GM18498 (cell line): ENCODE data around the gene ZNF567.
A peak's percentile ranks its signal among the peaks of the same experiment; 100 is the strongest.
"Not testable (repeated sequence)": the region's sequence is repeated elsewhere in the genome, so short reads cannot be mapped to it uniquely, and the experiment has no call there.

Source experiments
- ATAC-seq: cut with Tn5 transposase; IDR thresholded peaks from one replicate; pipeline ENCODE4 v1.9.1; 2021; ENCODE audit warnings: mild to moderate bottlenecking, moderate library complexity; ENCODE audit not compliant: unreplicated experiment

Gene ZNF567

DNA sequence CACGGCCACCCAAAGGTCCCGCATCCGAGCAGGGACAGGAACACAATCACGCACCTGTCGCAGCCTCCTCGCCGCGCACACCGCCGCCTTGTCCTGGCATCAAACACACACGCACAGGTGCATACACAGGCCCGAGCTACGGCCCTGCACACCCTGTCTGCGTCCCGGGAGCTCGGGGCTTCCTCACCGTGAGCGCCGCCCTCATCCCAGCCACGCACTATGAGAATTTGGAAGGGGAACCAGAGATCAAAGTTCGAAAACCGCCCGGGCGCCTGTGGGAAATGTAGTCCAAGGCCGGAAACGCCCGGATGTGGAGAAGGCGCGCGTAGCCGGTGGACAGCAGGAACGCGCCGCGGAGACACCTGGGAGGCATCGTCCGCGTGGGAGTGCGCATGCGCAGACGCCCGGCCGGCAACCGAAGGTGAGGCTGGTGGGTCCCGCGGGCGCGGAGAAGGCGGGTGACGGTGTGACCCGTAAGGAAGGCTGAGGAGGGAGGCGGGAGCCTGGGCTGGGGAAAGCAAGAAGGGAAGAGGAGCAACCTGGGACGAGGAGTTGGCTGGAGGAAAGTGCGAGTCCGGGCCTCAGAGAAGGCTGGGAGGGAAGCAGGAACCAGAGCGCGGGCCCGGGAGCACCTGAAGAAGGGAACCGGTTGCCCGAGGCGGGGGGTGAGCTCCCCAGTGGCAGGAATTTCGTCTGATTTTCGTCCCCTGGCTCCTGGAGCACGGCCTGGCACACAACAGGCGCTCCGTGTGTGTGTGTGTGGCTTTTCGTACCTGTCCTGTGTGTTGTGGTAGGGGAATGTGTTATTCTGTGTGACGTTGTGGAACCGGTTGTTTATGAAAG is at the start of gene ZNF567:
Gene ZNF567 (plus strand): TSS at position 399 of the 843 bp plus-strand sequence. CDS start 7,256 bp downstream, outside the sequence.
- peak; percentile 93 for ATAC-seq

DNA sequence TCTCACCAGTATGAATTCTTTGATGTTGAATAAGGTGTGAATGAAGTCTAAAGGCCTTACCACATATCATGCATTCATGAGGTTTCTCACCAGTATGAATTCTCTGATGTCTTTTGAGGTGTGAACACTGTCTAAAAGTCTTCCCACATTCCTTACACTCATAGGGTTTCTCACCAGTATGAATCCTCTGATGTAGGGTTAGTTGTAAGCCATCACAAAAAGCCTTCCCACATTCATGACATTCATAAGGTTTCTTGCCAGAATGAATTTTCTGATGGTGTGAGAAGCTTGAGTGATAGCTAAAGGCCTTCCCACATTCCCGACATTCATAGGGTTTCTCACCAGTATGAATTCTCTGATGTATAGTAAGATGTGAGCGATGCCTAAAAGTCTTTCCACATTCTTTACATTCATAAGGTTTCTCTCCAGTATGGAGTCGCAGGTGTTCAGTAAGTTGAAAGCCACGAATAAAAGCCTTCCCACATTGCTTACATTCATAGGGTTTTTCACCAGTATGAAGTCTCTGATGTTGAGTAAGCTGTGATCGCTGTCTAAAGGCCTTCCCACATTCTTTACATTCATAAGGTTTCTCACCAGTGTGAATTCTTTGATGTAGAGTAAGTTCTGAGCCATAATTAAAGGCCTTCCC is 48.4 kb upstream of the ZNF567 start:
- no peak for ATAC-seq

DNA sequence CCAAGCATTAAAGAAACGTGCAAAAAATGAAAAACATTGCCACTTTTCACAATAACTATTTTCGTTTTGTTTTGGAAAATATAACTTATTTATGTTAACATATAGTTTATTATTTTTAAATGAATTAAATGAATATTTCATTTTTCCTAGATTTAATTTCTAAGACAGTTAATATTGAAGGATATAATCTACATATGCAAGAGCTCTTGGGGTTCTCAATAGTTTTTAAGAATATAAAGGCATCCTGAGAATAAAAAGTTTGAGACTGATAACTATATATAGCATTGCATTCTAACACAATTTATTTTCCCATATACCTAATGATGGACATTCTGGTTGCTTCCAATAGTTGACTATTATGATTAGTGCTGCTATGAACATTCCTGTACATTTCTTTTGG is 40.7 kb upstream of the ZNF567 start:
- ATAC-seq: no peak

DNA sequence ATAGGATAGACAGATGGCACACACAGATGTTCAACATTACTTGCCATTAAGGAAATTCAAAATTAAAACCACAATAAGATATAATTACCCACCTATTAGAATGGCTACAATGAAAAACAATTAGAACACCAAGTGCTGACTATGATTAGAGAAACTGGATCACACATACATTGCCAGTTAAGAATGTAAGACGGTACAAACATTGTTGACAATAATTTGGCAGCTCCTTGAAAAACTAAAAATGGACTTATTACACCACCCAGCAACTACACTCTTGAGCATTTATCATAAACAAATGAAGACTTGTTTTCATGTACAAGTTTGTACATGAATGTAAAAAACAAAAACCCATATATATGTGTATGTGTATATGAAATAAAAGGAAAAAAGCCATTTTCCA is 34.5 kb upstream of the ZNF567 start:
- no peak for ATAC-seq

DNA sequence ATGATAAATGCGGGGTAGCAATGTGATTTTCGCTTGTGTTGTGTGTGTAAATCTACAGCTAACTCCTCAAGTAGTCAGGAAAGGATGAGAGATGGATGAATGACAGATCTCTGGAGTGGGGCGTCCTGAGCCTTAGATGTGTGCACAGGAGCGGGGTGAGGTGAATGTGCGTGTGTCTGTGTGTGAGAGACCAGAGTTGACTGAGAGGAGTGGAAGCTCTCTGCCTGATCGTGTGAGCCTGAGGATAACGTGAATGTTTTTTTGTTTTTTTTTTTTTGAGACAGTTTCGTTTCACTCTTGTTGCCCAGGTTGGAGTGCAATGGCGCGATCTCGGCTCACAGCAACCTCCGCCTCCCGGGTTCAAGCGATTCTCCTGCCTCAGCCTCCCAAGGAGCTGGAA is 21.6 kb upstream of the ZNF567 start:
- ATAC-seq: no peak

DNA sequence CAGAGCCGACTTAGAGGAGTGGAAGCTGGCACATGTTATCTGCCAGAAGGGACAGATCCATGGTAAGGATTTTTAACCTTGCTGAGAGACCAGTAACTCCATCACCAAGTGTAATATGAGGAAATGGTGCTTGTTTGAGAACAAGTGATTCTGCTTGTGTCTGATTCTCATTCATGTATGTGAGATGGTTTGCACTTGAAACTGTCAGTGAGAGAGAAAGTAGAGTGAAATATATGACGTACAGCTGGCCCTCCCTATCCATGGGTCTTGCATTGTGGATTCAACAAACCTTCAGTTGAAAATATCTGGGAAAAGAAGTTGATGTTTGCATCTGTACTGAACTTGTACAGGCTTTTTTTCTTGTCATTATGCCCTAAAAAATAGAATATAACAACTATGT is 18.8 kb upstream of the ZNF567 start:
- ATAC-seq: no peak

DNA sequence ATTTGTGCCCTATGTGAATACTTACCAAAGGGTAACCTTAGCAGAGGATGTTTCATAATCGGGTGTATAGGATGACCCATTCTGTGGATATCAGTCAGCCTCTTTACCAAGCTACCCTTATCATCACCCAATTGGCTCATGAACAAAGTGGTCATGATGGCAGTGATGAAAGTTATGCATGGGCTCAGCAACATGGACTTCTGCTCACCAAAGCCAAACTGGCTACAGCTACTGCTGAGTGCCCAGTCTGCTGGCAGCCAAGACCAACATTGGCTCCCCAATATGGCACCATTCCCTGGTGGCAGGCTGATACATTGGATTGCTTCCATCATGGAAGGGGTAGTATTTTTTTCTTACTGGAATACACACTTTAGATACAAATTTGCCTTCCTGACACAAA is 15.0 kb upstream of the ZNF567 start:
- no peak for ATAC-seq

DNA sequence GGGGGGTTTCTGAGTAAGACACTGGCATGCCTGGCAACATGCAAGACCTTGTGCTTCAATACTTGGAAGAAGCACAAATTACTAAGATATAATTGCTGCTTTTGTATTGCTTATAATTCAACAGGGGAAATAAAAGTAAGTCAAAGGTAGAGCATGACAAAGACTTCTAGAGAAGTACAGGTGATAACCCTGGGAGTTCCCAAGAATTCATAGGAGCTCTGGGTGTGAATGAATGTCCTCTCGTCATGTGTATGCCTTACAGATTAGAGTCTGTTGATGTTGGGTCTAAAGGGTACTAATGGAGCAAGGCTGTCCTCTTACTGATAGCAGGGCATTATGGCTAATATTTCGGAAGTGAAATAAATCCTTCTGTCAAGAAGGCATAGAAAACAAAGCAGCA is 13.2 kb upstream of the ZNF567 start:
- ATAC-seq: no peak

DNA sequence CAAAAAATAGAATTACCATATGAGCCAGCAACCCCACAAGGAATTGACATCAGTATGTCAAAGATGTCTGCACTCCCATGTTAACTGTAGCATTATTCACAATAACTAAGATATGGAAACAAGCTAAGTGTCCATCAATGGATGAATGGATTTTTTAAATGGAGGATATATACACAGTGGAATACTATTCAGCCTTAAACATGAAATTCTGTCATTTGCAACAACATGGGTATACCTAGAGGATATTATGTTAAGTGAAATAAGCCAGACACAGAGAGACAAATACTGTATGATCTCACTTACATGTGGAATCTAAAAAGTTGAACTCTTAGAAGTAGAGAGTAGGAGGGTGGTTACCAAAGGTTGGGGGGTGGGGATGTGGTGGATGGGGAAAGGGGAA is 8.0 kb upstream of the ZNF567 start:
- ATAC-seq: no peak

DNA sequence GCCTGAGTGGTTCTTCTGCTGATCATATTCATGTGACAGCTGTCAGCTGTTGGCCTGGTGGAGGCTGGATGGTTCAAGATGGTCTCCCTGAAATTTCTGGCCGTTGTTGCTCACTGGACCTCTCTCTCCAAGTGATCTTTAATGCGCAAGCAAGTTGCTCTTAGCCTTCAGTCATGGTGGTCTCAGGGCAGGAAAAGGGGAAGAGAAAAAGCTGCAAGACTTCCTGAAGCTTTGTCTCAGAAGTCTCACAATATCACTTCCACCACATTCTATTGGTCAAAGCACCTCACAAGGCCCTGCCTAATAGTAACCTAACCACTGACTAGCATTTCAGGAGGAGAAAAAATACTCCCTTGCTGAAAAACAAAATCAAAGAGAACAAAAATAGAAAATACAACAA is 1.6 kb upstream of the ZNF567 start:
- ATAC-seq: no peak

DNA sequence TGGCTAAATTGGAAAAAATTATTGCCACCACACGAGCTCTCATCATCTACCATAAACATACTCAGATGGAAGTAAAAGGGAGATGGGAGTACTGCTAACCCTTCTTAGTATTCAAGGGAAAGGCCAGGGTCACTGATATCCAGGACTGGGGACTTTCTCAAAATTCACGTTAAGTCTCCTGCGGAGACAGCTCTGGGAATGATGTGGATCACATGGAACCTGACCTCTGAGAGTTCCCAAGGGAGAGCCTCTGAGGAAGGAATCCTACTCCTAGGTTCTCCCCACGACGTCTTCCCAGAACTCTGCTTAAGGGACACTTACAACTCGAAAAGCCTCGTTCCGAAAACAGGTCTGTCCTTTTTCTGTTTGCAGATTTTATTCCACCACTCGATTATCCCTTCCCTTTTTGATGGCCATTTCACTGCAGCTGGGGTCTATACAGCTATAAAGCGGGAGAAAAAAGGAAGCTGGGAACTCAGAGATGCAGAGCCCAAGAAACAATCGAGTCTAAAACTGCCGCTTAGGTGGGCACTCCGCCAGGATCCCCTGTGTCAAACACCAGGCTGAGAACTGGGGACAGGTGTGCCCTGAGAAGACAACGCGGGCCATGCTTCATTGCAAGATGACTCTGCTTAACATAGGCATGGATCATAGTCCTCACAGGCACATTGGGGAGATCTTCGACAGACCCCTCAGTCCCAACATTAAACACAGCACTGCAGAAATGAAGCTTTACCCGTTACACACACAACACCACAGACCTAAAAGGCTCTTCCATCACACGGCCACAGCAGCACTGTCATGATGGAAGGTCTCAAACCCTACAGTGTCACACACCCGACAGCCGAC is 823 bp upstream of the ZNF567 start:
- ATAC-seq: no peak

DNA sequence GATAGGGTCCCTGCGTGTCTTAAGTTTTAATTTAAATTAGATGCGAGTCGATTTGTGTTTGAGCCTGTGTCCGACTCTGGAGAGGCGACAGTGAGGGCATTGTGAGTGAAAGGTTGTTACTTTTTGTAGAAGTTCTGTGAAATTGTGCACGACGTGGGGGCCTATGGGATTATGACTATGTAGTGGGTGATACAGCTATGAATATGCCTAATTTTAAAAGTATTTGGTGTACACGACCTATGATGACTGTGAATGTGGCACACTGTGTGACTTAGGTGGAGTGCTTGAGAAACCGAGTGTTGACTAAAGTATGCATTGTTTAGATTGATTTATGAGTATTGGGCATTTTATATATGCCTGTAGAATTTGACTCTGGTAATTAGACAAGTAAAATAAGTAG is 646 bp downstream of the ZNF567 start:
- ATAC-seq: no peak

DNA sequence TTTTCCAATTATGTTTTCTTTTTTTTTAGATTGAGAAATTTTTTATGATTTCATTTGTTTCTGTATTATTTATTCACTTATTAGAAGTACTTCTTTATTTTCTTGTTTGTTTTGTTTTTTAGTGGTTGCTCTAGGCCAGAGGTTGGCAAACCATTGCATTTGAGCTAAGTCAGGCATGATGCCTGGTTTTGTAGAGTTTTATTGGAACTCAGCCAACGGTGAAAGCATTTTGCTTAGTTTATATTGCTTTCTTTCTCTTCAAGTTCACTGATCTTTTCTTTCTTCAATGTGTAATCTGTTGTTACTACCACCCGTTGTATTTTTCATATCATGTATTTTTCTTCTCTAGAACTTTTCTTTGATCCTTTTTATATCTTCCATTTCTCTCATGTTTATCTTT is 19.7 kb downstream of the ZNF567 start:
- no peak for ATAC-seq

DNA sequence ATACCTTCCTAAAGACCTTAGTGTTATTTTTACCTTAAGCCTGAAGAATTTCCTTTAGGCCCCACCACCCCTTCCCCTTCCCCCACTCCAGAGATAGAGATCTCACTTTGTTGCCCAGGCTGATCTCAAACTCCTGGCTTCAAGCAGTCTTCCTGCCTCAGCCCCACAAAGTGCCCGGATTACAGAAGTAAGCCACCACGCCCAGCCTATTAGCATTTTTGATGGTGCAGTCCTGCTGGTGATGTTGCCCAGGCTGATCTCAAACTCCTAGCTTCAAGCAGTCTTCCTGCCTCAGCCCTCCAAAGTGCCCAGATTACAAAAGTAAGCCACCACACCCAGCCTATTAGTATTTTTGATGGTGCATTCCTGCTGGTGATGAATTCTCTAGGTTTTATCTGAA is 22.0 kb downstream of the ZNF567 start:
- ATAC-seq: no peak

DNA sequence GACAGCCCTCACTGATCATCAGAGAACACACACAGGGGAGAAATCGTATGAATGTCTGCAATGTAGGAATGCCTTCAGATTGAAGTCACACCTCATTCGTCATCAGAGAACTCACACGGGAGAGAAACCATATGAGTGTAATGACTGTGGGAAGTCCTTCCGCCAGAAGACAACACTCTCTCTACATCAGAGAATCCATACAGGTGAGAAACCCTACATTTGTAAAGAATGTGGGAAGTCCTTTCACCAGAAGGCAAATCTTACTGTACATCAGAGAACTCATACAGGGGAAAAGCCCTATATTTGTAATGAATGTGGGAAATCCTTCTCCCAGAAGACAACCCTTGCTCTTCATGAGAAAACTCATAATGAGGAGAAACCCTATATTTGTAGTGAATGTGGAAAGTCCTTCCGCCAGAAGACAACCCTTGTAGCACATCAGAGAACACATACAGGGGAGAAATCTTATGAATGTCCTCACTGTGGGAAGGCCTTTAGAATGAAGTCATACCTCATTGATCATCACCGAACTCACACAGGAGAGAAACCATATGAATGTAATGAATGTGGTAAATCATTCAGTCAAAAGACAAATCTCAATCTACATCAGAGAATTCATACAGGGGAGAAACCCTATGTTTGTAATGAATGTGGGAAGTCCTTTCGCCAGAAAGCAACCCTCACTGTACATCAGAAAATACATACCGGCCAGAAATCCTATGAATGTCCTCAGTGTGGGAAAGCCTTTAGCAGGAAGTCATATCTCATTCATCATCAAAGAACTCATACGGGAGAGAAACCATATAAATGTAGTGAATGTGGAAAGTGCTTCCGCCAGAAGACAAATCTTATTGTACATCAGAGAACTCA is 32.5 kb downstream of the ZNF567 start:
- ATAC-seq: no peak

DNA sequence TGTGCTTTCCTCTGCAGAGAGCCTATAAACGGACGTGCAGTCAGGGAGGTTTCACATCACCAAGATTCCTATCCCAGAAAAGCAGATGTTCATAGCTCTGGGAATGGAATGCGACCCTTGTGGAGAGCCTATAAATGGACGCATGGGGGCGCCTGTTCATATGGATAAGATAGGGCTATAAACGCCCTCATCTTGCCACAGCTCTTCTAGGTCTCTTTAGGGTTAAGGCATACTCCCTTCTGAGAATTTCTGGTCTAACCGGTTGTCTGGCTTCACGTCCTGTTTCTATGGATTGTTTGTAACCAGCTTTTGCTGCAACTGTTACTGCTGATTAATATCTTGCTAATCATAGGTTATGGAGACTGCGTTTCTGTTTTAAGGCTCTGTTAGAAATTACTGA is 48.8 kb downstream of the ZNF567 start:
- ATAC-seq: not testable (repeated sequence)

DNA sequence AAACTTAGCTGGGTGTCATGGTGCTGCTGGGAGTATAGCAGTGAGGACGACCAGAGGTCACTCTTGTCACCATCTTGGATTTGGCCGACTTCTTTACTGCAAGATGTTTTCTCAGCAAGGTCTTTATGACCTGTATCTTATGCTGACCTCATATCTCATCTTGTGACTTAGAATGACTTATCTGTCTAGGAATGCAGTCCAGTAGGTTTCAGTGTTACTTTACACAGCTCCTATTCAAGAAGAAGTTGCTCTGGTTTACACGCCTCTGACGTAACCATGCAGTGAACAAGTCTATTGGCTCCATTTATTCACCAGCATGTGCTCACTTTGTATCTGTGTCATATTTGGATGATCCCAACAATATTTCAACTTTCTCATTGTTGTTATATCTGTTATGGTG is 58.5 kb downstream of the ZNF567 start:
- no peak for ATAC-seq

DNA sequence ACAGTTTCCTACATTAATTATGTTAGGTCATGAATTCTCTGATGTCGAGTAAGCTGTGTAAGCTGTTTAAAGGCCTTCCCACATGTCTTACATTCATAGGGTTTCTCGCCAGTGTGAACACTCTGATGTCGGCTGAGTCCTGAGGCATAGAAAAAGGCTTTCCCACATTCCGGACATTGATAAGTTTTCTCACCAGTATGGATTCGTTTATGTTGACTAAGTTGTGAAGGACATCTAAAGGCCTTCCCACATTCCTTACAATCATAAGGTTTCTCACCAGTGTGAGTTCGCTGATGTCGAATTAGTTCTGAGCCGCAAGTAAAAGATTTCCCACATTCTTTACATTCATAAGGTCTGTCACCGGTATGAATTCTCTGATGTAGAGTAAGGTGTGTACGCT is 60.3 kb downstream of the ZNF567 start:
- ATAC-seq: no peak

DNA sequence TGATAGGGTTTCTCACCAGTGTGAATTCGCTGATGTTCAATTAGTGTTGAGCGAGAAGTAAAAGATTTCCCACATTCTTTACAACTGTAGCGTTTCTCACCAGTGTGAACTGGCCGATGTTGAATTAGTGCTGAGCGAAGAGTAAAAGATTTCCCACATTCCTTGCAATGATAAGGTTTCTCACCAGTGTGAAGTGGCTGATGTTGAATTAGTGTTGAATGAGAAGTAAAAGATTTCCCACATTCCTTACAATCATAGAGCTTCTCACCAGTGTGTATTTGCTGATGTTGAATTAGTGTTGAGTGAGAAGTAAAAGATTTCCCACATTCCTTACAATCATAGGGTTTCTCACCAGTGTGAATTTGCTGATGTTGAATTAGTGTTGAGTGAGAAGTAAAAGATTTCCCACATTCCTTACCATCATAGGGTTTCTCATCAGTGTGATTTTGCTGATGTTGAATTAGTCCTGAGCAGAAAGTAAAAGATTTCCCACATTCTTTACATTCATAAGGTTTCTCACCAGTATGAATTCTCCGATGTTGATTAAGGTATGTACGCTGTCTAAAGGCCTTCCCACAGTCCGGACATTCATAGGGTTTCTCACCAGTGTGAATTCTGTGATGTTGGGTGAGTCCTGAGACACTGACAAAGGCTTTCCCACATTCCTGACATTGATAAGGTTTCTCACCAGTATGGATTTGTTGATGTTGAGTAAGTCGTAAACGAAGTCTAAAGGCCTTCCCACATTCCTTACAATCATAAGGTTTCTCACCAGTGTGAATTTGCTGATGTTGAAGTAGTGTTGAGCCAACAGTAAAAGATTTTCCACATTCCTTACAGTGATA is 61.2 kb downstream of the ZNF567 start:
- ATAC-seq: no peak

DNA sequence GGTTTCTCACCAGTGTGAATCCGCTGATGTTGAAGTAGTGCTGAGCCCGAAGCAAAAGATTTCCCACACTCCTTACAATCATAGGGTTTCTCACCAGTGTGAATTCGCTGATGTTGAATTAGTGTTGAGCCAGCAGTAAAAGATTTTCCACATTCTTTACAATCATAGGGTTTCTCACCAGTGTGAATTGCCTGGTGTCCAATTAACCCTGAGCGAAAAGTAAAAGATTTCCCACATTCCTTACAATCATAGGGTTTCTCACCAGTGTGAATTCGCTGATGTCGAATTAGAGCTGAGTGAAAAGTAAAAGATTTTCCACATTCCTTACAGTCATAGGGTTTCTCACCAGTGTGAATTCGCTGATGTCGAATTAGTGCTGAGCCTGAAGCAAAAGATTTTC is 62.2 kb downstream of the ZNF567 start:
- ATAC-seq: not testable (repeated sequence)
